ENCODE measurements around the gene PCK1. TPM values are rescaled to one million over a fixed set of nuclear protein-coding genes. Genes with fewer than 3 reads are reported as not detected.

PCK1 gene
- total and polyA plus RNA-seq, 2 of the 13 experiments (the other 11 are each of a cell fraction or from before 2014, with no cell fraction given) = 6.5 to 12.6 TPM

DNA sequence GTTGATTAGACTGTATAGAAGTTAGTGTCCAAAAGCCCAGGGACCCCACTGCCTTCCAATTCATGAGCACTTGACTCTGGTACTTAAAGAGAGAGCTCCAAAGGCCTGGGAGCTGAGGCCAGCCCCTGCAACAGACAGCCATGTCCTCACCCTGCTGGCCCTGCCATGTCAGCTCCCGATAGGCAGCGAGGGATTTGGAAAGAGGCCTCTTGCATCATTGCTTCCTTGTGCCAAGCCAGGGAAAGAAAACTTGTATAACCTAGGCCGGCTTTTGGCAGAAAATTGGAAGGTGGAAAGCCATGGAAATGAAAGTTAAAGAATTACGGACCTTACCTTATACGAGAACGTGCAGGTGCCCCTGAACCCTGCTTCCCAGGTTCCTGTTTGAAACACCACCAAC is 8.4 kb upstream of the PCK1 start:
- Histone ChIP-seq H3K4me1 (ENCODE audit: insufficient read depth, low read length) (peaks cover 50% of the 10 kb centered on the region), H4K20me1 (ENCODE audit: insufficient read depth, low read length) (no peaks in the 10 kb centered on the region), H3K27me3 (ENCODE audit: control insufficient read depth in 1 of 2, insufficient read depth in 2 of 2, low read length in 2 of 2) (peaks cover 7 to 46% of the 10 kb centered on the region in 2 experiments; a peak in 4 of 5 replicates), H3K27ac (ENCODE audit: extremely low read length, insufficient read depth, low read length) (no peak overlapping the region), H3K9ac (ENCODE audit: insufficient read depth, low read depth, low read length) (no peak overlapping the region), H3K9me3 (ENCODE audit: low read length) (no peaks in the 10 kb centered on the region), H3K4me3 (replicated peaks in 1 of 3; ENCODE audit: insufficient read depth in 1 of 3, low read depth in 2 of 3, low read length in 3 of 3) (no peak overlapping the region), H3K79me2 (ENCODE audit: insufficient read depth, low read length) (no peaks in the 10 kb centered on the region), H3K36me3 (replicated peaks in 1 of 2; ENCODE audit: control insufficient read depth in 1 of 2, insufficient read depth in 2 of 2, low read length in 2 of 2) (no peaks in the 10 kb centered on the region), H2AFZ (ENCODE audit: low read length) (no peak overlapping the region), H3K4me2 (ENCODE audit: low read depth, low read length) (no peak overlapping the region)
- POLR2A ChIA-PET = no interaction called here
- FAIRE-seq (no peak), DNase-seq (ENCODE audit: low spot score) (no peak), ATAC-seq (no peak)
- in situ Hi-C loops (cut with HindIII; ENCODE audit: extremely low pct_ligation_motif_present, low pct_unique_long_range_greater_than_20kb) (no loop called here), intact Hi-C loops (cut with micrococcal nuclease; ENCODE audit: unreplicated experiment) (no loop called here)
- 65% methylated on average over 6 of the region's 6 CpGs for WGBS (ENCODE audit: low lambda C conversion rate)
- CTCF ChIA-PET (ENCODE audit: low intra/inter-chr PET ratio, low total read pairs) = no interaction called here
- BruUV-seq (replicated peaks) = no TSS peak
- TF ChIP-seq ZNF335 (CRISPR knock-in tag; IDR thresholded peaks at IDR 0.05) (no peak), CEBPB (IDR thresholded peaks at IDR 0.05; ENCODE audit: borderline replicate concordance, low read depth, low read length) (peak; percentile 75), ZNF569 (CRISPR knock-in tag; IDR thresholded peaks at IDR 0.05; ENCODE audit: borderline replicate concordance) (no peak), ZNF367 (CRISPR knock-in tag; IDR thresholded peaks at IDR 0.05; ENCODE audit: borderline replicate concordance) (no peak), DNMT3B (CRISPR knock-in tag; conservative IDR thresholded peaks at IDR 0.05) (no peak), ZNF572 (CRISPR knock-in tag; IDR thresholded peaks at IDR 0.05) (0 out of 2 replicates have a peak, but pooled peaks have one; percentile 31)
- TF ChIP-seq, protein P1, sequence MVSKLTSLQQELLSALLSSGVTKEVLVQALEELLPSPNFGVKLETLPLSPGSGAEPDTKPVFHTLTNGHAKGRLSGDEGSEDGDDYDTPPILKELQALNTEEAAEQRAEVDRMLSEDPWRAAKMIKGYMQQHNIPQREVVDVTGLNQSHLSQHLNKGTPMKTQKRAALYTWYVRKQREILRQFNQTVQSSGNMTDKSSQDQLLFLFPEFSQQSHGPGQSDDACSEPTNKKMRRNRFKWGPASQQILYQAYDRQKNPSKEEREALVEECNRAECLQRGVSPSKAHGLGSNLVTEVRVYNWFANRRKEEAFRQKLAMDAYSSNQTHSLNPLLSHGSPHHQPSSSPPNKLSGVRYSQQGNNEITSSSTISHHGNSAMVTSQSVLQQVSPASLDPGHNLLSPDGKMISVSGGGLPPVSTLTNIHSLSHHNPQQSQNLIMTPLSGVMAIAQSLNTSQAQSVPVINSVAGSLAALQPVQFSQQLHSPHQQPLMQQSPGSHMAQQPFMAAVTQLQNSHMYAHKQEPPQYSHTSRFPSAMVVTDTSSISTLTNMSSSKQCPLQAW (CRISPR knock-in tag; IDR thresholded peaks at IDR 0.05) = no peak
- TF ChIP-seq, protein P2, sequence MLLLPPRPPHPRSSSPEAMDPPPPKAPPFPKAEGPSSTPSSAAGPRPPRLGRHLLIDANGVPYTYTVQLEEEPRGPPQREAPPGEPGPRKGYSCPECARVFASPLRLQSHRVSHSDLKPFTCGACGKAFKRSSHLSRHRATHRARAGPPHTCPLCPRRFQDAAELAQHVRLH (CRISPR knock-in tag; IDR thresholded peaks at IDR 0.05; ENCODE audit: borderline replicate concordance, low read depth) = no peak
